MM.1S (cell line): ENCODE data around the gene AGK.

ENCODE experiments used
- CTCF ChIP-seq: fragments of 300-600 bp; sonication (generic); IDR thresholded peaks from 2 replicates; pipeline ENCODE4 v1.5.1; 2016; ENCODE audit warnings: antibody characterized with exemption, low read length, mixed read lengths
- EZH2phosphoT487 ChIP-seq: fragments of 300-600 bp; sonication (generic); IDR thresholded peaks from 2 replicates; pipeline ENCODE4 v1.6.1; 2018; ENCODE audit warnings: antibody characterized with exemption, low read length

DNA sequence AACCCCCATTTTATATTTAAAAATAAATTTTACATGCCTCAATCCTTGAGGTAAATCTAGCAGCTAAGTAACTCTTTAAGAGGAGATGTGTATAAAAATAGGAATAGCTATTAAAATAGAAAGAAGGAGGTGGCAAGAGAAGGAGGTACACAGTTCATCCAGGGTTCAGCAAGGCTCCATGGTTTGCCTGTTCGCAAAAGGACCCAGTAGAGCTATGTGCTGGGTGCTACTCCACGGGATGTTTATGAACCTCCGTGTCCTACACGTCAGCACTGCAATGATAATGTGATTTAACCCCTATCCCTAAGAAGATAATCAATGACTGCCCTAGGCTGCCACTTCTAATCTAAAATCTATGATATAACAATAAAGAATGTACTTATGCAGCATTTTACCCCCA, 151.7 kb downstream of the AGK start:
- TF ChIP-seq EZH2phosphoT487 (no peak), CTCF (no peak)
